CD1c-positive myeloid dendritic cell (primary cell): ENCODE measurements around the gene TNS1.

Experiments used
- DNase-seq: peaks from one replicate; pipeline ENCODE4 v3.0.0-alpha.2; 2016; ENCODE audit errors: extremely low spot score

The TNS1 gene

DNA sequence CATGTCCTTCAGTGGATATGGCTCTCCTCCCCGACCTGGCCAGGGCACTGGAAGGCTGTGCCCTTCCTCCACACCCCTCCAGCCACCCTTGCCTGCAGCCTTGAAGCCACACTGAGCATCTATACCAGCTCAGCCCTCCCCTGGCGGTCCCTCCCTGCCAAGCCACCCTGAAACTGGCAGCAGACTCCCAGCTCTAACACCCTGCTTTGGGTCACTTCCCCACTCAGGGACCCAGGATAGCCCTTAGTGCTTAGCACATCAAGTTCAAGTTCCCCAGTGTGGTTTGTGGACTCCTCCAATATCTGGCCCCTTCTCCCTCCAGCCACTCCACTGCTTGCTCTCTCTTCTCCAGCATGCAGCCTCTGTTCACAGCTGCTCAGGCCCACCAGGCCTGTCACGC lies 89.4 kb downstream of the TNS1 start:
- peak; percentile 67 for DNase-seq

DNA sequence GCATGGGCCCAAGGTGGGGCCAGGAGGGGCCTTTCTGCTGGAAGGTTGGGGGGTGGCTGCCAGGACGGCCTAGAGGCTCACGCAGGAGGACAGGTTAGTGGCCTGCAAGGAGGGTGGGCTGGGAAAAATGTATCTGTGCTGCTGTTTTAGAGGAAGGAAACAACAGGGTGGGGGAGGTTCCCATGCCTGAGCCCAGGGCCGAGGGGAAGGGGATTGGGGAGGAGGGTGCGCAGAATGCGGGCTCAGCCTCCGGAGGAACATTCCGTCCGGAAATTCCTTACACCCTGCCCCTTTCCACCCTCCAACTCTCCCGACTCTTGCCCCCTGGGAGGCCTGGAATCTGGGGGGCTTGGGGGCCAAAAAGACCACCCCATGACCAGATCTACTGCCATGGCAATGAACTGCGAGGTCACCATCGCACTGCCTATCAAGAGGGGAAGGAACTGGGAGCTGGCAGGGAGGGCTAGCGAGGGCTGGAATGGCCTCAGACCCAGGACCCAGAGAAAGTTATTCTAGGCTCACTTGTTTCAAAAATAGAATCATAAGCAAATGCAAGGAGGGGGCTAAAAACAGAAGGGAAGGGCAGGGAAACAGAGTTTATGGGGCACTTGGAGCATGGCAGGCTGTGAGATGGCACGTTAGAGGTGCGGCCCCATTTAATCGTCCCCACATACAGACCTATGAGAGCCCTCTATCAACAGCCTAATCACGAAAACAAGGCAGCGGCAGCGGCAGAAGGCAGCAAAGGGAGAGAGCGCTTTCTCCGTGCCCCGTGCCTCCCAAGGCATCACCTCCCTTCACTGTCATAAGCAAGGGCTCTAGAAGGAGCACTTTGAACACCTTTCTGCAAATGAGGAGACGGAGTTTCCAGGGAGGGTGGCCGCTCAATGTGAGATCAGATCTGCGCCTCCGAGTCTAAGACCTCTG lies 90.4 kb downstream of the TNS1 start:
- DNase-seq, result no peak

DNA sequence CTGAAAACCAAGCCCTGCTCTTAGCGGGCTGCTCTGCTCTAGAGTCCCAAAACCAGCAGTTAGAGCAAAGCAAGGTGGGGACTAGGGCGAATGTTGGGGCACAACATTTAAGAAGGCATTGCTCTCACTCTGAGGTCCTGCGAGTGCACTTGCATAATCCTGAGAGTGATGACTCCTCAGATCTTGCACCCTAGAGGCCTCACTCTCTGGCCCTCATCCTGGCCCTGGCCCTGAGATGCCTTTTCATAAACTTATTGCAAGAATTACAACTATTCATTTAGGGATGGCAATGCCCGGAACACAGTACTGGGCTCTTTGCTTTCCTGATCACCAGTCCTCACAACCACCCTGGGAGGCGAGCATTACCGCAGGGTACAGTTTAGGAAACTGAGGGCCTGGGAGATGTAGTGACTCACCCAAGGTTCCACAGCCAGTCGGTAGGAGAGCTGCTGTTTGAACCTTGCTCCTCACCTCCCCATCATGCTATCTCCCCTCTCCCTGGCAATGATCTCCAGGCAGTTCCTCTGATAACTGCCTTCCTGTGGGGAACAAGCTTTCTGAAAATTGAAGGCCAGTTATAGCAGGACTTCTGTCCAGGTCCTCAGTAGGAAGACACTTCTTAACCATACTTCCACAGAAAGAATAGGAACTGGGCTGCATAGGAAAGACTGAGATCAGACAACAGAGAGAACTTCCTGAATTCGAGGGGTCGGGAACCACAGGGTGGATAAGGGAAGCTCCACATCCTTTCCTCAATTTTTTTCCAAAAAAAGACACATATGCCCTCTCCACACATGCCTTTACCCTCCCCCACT lies 91.3 kb downstream of the TNS1 start:
- peak; percentile 66 for DNase-seq

DNA sequence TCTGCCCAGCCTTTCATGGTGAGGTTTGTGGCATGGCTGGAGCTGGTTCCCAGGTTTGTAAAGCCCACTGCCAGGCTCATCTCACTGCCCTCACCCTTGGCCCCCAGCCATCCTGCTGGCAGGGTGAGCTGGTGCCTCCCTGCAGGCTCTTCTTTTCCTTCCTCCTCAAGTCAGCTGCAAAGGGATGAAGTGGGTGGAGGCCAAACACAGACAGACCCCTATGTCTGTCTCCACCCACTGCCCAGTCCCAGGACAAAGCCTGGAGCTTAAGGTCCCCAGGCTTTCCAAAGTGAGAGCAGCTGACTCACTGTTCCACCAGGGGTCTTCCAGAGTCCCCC lies 92.0 kb downstream of the TNS1 start:
- no peak for DNase-seq

DNA sequence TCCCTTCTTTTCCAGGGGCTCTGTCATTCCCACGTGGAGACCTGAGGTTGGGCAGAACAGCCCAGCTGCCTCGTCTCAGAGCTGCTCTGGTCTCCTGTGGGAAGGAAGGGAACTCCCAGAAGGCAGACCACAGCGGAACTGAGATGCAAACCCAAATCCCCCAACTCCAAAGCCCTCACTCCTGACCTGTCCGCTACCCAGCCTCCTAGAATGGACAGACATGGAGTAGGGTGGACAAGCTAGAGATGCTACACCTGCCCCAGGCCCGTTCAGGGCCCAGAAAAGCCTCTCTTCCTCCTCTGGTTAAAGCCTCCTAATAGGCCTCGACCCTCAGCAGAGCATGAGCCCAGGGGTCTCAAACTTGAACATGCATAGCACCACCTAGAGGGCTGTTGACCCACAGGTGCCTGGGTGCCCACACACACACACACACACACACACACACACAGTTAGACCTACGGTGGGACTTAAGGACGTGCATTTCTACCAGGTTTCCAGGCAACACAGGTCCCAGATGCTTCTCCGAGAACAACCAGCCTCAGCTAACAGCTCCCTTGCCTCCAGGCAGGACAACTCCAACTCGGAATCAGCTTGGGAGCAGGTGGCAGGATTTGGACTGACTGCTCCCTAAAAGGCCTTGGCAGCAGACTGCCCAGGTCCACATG lies 93.5 kb downstream of the TNS1 start:
- DNase-seq, result no peak

DNA sequence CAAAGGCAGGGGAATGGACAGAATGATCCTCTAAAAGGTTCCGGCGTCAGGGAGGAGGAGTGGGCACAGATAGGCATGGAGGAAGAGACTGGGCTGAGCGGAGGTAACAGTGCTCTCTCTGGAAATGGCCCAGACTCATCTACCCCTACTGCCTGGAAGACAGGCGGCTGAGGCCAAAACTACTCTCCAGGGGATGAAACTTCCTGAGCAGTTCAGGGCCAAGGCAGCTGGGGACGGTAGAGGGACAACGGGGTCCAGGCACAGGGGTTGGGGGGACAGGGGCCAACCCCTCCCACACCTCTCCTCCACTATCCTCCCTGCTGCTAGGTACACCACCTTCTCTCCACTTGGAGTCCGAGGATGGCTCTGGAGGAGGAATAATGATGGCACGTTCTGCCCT lies 94.3 kb downstream of the TNS1 start:
- DNase-seq, result no peak

DNA sequence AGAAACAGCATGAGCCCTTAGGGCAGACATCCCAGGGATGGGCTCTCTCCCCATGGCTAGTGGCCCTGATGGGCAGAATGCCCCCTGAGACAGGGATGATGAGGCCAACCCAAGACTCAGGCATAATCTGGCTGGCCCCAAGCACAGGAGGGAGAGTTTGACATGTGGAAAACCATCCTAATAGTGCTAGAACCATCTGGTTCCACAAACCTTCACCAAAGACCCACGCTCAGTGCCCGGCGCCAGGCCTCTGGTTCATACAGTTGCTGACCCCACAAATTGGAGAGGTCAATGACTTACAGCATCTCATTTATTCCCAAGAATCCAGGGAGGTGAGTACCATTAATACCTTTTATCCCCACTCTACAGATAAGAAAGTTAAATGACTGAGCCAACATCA lies 95.5 kb downstream of the TNS1 start:
- DNase-seq, result no peak

DNA sequence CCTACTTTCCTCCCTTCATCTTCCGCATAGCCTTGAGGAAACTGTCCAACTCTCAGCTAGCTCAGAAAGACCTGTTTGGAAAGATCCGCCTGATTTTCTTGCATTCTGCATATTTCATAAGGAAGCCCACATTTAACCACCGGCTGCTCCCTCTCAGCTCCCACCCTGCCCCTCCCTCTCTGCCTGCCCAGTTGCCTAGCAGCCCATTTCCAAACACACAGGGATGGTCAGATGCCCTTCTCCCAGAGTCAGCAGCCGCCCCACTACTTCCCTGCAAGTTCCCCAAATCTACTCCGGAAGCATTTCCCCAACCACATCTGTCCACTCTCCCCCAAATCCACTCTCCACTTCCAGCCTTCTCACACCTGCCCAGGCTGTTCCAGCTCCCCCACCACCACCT lies 96.0 kb downstream of the TNS1 start:
- peak; percentile 64 for DNase-seq

DNA sequence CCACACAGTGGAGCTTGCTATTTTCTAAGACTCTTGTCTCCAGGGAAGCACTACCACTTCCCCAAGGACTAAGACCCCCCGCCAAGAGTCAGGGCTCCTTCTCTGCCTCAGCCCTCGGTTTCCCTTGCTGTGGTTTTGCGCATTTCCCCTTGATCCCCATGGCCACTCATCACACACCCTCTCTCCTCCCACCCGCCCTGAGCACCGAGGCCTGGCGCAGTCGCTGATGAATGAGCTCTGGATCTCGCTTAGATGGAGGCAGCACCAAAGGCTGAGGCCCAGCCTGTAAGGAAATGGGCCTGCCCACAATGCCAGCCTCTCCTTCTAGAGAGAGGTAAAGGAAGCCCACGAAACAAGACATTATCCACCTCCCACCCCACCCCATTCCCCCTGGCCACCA lies 96.9 kb downstream of the TNS1 start:
- DNase-seq, result peak; percentile 46

DNA sequence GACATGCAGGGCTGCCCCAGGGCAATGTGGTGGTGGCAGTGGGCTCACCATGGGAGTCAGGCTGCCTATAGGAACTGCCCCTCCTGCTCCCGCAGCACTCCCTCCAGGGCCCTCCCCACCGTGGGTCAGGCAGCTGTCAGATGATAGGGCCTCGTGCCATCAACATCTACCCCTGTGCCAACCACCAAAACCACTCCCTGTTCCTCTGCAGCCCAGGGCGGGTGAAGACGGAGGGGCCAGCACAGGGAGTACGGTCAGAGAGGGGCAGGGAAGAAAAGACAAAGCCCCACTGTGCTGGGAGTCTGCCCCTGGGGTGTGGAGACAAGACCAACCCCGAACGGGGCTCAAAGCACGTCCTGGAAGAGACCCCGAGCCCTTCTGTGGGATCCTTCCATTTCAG lies 97.4 kb downstream of the TNS1 start:
- DNase-seq, result no peak

DNA sequence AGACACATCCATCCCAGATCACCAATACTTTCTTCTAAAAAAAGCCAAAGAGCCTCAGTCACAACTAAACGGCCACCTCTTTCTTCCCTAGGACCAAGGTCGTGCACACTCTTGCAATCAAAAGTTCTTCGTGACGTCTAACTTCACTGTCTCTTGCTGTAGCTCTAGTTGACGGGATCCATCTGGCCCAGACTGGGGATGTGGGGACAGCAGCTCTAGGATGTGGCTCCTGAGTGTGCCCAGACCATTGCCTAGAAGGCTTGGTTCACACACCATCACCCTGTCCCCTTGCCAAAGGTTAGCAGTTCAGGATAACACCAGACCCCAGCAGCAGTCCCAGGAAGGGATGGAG lies 98.2 kb downstream of the TNS1 start:
- no peak for DNase-seq

DNA sequence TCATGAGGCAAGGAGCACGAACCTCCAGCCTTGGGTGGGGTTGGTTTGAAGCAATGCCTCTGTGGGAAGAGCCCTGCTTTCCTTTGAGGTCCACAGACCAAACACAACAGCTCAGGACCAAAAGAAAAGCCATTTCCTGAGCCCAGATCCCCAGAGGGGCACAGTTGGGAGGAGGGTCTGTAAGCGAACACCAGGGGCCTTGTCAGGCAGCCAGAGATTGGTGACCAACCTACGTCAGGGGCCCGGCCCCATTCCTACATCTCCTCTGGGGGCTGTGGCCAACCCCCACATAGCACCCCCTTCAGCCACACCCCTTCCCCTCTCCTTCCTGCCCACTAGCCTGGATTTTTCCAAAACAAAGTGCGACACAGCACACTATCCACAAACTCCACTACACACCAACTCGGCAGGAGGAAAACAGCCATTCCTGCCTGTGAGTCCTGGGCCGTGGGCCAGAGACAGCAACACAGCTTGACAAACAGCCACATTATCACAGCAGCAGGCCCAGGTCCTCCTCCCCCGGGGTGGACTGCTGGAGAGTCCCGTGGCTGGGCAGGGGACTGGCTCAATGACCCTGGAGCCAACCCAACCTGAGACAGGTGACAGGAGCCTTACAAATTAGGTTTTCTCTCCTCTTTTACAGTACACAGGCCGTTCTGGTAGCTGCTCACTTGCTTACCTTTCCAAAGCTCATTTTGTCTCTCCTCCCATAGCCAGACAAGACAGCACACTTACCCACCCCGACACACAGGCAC lies 98.8 kb downstream of the TNS1 start:
- no peak for DNase-seq

DNA sequence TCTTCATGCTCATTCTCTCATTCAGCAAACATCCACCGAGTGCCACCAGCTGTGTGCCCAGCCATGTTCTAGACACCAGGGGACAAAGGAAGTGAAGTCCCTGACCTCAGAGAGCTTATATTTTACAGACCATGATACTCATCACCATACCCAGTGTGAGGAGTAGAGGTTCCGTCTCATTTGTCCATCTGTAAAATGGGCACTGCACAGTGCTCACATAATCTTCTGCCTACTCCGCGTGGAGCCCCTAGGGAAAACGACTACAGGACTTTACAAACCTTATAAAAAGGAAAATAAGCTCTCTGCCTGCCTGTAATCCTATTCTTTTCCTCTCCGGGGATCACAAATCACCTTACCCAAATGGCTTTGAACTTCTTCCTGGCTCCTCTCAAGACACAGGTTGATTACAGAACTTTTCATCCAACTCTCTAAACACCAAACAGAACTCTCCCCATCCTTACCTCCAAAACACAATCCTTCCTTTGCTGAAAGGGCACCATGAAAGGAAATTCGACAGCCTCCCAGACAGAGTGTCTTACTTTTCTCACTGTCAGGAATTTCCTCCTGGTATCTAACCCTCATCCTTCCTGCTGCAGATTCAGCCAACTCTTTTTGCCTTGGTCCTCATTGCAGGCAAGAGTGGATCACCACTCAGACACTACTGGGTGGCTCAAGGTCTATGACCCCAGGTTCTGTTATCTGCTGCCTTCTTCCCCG lies 99.5 kb downstream of the TNS1 start:
- no peak for DNase-seq

DNA sequence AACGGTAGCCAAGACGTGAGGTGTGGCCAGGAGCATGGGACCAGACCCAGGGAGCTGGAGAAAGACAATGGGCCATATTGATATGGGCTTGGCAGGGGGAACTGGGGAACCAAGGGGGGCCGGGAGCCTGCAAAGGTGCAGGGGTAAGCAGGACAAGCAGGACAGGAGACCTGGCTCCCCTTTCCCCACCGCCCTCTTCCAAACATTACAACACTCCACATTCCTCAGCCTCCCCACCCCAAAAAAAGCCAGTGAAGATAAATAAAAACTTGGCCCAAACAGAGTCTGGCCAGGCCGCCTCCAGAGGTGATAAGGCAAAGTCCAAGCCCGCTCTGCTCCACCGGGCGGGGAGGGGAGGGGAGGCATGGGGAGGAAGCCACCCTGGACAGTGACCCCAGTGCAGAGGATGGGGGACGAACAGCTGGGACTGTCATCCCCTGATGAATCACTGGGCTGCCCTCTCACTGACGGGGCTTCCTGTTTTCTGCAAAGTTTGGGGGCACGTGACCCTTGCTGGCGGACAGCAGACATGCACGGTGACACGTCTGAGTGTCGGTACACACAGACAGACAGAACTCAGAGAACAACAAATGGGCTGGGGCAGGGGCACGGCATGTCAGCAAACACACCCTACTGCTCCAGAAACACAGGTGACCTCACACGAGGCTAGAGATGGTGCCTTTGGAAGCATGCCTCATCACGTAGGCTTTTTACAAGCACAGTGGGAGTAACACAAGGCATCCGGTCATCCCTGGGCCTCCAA lies 100.2 kb downstream of the TNS1 start:
- peak; percentile 92 for DNase-seq

DNA sequence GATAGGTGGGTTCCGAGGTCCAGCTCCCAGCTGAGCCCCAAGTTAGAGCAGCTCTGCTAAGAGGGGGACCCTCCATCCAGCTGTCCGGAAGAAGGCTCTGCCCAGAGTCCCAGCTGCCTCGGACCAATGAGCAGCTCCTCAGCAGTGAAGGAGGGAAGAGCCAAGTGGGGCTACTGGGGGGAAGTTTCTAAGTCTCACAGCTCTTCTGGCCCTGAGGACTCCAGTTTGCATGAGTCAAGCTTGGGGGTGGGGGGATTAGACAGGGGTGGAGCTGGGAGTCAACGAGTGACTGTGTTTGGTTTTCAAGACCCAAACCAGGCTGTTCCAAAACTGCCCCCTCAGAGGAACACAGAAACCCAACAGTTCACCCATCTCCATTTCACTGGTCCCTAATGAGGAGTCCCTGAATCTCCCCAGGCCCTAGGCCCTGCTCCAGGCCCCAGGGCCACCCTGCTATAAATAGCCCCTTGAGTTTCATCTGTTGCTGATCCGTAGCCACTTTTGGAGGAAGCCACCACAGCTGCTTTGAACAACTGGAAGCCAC lies 100.9 kb downstream of the TNS1 start:
- peak; percentile 28 for DNase-seq

DNA sequence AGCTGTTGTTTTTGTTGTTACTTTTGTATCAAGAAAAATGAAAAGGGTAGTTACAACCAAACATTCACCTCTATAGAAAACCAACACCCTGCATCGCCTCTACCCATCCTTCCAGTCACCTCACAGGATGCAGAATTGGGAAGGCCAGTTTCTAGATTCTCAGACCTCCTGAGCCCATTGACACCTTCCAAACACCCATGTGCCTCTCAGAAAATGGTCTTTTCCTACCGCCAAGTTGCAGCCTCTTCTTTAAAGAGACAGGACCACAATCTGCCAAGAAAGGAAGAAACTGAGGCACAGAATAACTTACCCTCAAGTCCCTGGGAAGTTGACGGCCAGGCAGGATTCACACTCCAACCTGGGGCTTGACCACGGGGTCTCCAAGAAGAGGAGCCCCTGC lies 101.4 kb downstream of the TNS1 start:
- DNase-seq, result no peak

DNA sequence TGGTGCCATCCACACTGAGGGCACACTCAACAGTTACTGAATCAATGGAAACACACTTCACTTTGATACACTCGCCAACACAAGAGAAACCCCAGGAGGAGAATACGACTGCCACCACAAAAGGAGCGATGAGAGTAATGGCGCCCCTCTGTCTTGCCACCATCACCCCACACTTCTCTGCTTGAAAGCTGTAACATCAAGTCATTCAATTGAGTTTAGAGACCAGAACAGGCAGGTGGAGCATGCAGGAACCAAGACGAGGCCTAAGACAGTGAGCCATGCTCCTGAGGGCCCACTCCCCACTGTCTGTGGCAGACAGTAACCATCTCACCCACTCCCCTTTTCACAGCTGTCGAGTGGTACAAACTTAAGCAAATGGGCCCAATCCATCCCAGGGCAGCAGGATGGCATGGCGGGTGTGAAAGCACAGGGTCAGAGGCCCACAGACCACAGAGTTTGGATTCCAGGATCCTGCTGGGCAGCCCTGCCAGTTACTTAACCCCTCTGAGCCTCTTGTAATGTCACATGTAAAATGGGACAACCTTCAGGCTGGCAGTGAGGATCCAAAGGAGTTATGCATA lies 101.9 kb downstream of the TNS1 start:
- no peak for DNase-seq

DNA sequence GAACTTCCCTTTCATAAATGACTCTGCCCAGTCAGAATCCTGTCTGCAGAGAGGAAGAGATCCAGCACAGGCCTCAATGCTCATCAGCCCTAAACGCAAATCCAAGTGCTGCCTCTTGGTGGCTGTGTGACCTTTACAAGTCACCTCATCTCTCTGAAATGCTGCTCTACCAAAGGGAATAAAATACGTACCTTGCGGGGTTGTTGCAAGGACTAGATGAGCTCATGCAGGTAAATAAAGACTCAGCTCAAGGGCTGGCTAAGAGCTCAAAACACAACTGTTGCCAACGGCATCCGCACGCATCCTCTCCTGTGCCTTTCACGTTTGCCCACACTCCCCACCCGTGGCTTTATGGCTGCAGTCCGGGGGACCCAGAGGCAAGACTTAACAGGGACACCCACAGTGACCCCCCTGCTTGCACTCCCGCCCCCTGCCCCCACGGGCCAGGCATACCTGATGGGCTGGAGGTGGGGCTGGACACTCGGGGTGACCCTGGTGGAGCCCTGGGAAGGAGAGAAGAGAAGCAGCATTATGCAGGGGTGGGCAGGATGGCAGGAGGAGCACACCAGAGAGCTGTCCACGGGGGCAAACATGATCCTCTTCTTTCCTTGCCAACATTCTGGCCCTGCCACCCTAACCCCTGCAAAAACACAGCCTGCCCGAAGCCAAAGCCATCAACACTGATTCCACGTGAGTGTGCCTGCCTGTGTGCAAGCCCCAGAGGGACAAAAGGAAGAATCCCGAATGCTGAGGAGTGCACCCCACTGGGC lies 102.6 kb downstream of the TNS1 start:
- peak; percentile 58 for DNase-seq
